CD1c-positive myeloid dendritic cell (primary cell): ENCODE measurements around the gene SMIM33.
"Not testable (repeated sequence)": the region's sequence is repeated elsewhere in the genome, so short reads cannot be mapped to it uniquely, and the experiment has no call there.

Experiments
- DNase-seq: peaks from one replicate; pipeline ENCODE4 v3.0.0-alpha.2; 2016; ENCODE audit errors: extremely low spot score

The SMIM33 gene

GRCh38 chr5:139470821-139471300, at the start of gene SMIM33:
Gene SMIM33 (plus strand): TSS chr5:139471004. CDS start chr5:139471122, 118 bp downstream.
- peak; percentile 19 for DNase-seq

GRCh38 chr5:139422307-139422893, 48.4 kb upstream of the SMIM33 start:
- DNase-seq: peak; percentile 82

GRCh38 chr5:139425497-139425896, 45.3 kb upstream of the SMIM33 start:
- no peak for DNase-seq

GRCh38 chr5:139426203-139426885, 44.5 kb upstream of the SMIM33 start:
- no peak for DNase-seq

- DNase-seq: no peak
Observed at GRCh38 chr5:139430015-139430414, 40.8 kb upstream of the SMIM33 start.

GRCh38 chr5:139431706-139432105, 39.1 kb upstream of the SMIM33 start:
- no peak for DNase-seq

GRCh38 chr5:139435676-139436075, 35.1 kb upstream of the SMIM33 start:
- no peak for DNase-seq

- no peak for DNase-seq
Observed at GRCh38 chr5:139438707-139439012, 32.1 kb upstream of the SMIM33 start.

- DNase-seq: peak; percentile 94
Observed at GRCh38 chr5:139439013-139439903, 31.5 kb upstream of the SMIM33 start, which contains the start of gene DNAJC18. Gene DNAJC18 (minus strand): TSS chr5:139439525. CDS start chr5:139439445, 80 bp downstream.

GRCh38 chr5:139440416-139440815, 30.4 kb upstream of the SMIM33 start:
- not testable (repeated sequence) for DNase-seq

- no peak for DNase-seq
Observed at GRCh38 chr5:139443831-139444453, 26.9 kb upstream of the SMIM33 start.

- no peak for DNase-seq
Observed at GRCh38 chr5:139445325-139446170, 25.3 kb upstream of the SMIM33 start.

GRCh38 chr5:139446956-139447779, 23.6 kb upstream of the SMIM33 start:
- no peak for DNase-seq

- no peak for DNase-seq
Observed at GRCh38 chr5:139451176-139451575, 19.6 kb upstream of the SMIM33 start.

- DNase-seq: no peak
Observed at GRCh38 chr5:139451878-139452660, 18.7 kb upstream of the SMIM33 start.

- no peak for DNase-seq
Observed at GRCh38 chr5:139453683-139454567, 16.9 kb upstream of the SMIM33 start.

- no peak for DNase-seq
Observed at GRCh38 chr5:139454568-139455290, 16.1 kb upstream of the SMIM33 start.

GRCh38 chr5:139456776-139457175, 14.0 kb upstream of the SMIM33 start:
- no peak for DNase-seq
